HG02642 (cell line): ENCODE data around the gene MRC1.

Source experiments
- ATAC-seq: cut with Tn5 transposase; IDR thresholded peaks from one replicate; pipeline ENCODE4 v1.9.1; 2021; ENCODE audit warnings: mild to moderate bottlenecking; ENCODE audit not compliant: unreplicated experiment, poor library complexity

MRC1 gene

DNA sequence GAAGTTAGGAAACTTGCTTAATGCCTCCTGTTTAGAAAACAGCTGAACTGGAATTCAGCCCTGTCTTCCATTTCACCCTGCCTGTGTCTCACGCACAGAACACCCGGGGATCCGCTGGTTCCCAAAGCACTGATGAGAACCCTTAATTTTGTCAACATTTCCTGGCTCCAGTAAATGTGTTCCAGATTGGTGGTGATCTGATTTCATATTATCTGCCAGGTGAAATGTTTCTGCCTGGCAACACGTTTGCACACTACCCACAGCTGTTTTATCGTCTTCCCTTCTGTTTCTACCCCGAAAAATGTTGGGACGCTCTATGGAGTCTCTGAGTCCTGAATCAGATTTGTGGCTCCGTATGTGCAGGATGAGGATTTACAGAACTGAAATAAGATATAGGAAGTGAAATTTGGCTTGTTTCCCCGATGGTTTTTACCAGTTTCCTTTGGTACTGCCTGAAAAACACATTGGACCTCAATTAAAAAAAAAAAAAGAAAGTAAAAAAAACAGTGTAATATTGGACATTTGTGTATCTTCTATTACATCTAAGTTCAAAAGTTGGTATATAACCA, 29.0 kb downstream of the MRC1 start:
- ATAC-seq, result no peak

DNA sequence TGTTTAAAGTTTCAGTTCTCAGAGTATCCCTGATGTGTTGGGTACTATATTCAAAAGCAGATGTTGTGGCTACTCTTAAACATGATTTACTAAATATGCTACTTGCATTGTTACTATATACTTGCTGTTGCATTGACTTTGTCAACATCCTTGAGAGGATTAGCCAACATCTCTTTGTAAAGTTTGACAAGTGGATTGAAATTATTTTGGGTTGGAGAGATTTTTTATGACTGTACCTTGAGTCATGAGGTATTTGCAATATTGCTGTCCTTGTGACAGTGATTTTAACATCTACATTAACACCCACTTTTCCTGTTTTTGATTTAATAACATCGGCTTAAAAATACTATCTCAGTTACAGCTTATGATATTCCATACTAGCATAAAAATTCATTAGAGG, 31.9 kb downstream of the MRC1 start:
- ATAC-seq, result no peak

DNA sequence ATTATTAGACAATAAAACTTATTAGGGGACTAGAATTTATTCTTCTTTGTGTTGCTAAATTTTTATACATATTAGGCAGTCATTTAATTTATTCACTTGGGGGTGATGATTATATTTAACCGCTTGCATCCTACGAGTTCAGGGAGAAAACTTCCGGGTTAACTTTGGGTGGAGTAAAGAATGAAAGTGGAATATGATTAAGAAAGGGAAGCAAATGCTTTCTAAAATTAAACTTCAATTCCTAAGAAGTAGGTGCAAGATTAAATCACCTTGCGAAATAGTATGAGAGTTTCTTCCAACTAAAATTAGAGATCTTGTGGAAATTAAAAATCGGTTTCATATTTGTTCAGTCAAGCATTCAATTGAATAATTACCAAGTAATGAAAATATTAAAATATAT, 33.5 kb downstream of the MRC1 start:
- no peak for ATAC-seq

DNA sequence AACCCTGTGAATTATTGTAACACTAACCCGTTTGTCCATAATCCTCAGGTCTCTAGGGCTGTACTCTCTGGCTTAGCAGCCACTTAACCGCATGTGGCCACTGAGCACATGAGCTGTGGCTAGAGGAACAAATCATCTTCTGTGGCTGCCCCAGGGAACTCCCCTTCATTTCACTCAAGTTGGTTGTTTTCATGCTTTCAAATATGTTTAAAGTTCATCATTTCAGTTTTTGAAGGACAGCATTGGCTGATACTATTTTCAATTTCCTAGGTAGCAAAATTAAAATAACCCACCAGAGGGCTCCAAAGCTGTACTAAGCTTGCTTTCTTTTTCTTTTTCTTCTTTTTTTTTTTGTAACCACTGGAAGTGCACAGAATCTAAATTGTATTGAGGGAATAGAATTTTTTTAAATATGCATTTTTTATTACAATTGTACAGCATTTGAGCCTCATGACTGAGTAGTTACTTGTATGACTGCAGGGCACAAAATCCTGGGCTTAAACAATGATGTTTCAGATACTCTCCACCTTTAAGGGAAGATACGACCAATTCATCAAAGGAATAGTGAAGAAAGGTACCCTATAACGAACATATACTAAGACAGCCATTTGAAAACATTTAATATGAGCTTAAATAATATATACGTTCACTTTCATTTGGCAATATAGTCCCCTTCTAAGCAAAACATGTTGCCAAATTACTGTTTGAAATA, 38.6 kb downstream of the MRC1 start:
- ATAC-seq, result no peak

DNA sequence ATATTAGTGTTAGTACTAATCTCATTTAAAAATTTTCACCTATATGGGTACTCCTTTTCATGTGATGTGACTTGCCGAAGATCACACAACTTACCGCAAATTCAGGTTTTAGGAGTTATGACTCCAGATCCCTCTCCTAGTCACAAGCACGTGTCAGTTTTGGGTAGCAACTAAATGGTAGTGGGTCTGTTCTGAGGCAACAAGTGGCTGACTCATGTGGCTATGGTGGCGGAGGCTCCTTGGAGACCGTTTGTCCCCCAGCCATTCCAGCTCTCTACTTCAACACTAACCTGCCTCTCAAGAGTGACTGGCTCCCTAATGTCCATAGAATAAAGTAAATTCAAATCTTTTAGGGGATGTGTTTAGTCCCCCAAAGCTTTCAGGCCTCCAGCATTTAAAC, 39.5 kb downstream of the MRC1 start:
- no peak for ATAC-seq

DNA sequence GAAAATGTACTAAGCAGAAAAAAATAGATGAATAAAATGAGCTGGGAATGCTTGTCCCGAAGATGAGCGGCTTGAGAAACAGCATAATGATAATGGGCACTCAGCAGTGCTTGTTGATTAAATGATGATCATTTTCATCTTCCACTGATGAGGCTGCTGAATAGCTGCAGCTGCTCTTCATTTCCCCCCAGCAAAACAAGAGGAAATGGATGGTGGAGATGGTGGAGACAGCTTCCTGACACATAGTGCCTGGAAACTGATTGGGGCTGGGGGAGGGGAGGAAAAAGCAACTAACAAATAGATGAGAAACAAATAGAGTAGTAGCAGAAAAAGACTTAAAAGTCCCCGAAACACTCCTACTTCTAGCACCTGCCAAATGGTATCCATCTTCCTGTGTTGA, 41.4 kb downstream of the MRC1 start:
- no peak for ATAC-seq

DNA sequence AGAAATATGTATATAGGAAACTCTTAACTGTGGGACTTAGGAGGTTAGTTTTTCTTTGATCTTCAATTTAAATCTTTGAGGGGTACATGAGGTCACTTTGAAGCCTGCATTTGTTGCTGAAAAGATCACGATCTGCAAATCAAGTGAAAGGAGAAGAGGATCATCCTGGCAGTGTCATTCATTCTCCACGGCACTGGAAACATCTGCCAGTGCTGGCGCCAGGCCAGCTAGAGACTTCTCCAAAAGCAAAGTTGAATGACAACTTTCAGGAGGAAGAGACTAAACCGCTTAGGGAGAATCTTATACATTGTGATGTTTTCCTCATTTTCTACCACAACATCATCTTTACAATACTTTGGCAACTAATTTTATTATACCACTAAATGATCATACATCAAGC, 42.5 kb downstream of the MRC1 start:
- ATAC-seq, result no peak

DNA sequence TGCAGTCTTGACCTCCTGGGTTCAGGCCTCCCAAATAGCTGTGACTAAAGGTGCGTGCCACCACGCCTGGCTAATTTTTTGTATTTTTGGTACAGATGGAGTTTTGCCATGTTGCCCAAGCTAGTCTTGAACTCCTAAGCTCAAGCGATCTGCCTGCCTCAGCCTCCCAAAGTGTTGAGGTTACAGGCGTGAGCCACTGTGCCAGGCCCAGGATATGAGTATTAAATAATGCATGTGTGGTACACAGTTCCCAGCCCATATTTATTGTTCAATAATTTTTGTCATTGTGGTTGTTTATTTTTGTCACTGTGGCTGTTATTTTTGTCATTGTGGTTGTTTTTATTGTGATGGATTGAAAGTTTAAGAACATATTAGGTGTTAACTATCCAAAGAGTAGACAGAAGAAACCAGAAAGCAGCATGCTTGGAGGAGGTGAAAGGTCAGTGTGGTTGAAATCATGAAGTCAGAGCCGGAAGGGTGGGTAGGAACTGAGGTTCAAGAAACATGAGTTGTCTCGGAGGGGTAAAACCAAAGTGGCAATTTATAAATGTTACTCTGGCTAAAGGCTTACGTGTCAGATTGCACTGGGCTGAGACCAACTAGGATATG, 45.0 kb downstream of the MRC1 start:
- no peak for ATAC-seq

DNA sequence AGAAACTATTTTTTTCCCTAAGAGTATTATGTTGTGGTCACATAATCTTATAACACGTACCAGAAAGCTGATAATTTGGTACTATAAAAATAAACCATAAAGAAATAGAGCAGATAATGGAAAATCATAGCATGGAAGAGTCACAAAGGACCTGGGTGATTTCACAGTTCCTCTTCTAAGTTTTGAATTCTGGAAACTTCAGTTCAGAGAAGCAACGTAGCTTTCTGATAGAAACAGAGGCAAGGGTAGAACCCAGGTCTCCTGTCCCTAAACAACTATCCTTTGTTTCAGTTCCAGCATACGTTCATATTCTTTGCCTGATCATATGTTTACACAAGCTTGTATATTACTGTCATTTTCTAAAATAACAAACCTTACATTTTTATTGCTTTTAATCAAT, 47.9 kb downstream of the MRC1 start:
- no peak for ATAC-seq

DNA sequence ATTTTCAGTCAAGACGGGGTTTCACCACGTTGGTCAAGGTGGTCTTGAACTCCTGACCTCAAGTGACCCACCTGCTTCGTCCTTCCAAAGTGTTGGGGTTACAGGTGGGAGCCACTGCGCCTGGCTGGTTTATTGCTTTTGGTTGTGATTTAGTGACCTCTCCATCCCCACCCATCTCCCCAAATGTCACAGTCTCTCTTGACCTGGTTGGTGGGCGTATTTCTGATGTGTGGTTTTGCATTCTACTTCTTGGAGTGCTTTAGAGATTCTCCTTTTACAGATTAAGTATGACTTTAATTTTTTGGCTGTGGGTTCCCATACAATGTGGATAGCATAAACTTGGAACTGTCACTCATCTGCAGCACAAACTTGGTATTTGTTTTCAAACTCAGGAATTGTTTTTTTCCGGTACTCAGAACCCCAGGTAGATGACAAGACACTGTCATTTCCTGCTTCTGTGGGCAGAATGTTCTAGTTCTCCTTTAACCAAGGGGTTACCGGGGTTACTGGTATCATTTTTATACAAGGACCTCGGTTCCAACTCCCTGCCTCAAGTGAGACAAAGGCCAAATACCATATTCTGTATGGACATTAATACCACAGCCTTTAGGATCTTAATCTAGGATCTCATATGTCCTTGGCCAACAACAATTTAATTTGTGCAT, 50.5 kb downstream of the MRC1 start:
- no peak for ATAC-seq

DNA sequence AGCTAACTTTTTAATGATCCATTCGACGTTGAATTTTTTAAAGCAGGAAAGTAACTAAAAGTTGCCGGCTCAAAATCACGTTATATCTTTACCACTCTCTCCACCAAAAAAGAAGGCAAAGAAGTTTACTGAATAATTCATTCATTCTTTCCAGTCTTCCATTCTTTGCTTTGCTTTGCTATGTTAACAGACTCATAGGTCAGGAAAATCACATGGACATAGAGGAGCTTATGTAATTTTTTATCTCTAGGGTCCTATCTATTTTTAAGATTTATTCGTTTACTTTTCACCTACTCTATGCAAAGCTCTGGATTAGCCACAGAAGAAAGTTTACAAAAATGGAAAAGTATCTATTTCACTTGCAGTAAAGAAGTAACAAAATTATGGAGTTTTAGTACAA, 52.6 kb downstream of the MRC1 start:
- ATAC-seq, result no peak

DNA sequence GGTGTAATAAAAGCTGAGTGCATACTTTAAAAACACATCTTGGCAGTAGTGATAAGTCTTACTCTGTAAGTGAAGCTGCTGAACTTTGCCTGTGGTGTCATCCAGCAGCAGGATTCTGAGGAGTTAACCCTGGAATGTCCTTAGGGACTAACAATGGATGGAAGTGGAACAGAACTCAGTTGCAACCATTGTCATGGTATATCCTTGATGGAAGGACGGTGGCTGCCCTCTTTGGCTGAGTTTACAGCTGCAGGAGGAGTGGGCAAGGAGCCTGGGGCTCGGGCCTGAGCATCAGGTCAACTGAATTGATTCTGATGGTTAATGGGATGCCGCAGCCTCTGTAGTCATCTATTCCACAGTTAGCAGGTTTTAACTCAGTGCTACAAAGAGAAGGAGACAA, 56.2 kb downstream of the MRC1 start:
- ATAC-seq, result no peak

DNA sequence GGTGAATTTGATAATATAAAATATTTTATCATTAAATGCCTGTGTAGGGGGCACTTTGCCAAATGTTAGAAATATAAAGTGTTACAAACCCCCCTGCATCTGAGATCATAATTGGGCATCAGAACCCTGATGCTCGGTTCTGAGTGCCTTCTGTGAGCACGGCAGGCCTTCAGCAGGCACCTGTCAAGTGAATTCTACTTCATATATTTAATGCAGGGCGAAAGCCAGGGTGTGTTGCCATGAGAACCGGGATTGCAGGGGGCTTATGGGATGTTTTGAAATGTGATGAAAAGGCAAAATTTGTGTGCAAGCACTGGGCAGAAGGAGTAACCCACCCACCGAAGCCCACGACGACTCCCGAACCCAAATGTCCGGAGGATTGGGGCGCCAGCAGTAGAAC, 57.2 kb downstream of the MRC1 start:
- ATAC-seq, result no peak

DNA sequence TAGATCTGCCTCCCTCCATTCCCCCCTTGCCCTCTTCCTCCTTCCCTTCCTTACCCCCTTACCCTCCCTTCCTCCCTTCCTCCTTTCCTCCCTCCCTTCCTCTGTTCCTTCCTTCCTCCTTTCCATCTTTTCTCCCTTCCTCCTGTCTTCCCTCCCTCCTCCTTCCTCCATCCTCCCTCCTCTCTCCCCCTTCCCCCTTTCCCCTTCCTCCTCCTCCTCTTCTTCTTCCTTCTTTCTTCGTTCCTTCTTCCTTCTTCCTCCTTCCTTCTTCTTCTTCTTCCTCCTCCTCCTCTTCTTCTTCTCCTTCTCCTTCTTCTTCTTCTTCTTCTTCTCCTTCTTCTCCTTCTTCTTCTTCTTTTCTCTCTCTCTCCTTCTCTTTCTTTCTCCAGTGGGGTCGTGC, 57.9 kb downstream of the MRC1 start:
- ATAC-seq, result no peak

DNA sequence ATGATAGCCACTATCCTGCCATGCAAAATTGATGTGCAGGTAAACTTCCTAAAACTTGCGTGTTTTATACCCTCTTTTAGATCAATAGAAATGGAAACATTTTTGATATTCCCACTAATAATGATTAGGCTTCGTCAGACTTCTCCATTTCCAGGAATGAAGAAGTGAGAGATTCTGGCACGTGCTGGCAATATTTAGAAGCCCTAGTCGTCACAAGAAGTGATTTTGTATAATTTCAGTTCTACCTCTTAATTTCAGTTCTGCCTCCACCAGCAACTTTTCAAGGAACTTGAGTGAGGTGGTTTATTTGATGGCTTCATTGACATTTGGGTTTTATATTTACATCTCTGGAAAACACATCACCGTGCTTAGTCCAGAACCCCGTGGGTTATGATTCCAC, 61.9 kb downstream of the MRC1 start:
- no peak for ATAC-seq

DNA sequence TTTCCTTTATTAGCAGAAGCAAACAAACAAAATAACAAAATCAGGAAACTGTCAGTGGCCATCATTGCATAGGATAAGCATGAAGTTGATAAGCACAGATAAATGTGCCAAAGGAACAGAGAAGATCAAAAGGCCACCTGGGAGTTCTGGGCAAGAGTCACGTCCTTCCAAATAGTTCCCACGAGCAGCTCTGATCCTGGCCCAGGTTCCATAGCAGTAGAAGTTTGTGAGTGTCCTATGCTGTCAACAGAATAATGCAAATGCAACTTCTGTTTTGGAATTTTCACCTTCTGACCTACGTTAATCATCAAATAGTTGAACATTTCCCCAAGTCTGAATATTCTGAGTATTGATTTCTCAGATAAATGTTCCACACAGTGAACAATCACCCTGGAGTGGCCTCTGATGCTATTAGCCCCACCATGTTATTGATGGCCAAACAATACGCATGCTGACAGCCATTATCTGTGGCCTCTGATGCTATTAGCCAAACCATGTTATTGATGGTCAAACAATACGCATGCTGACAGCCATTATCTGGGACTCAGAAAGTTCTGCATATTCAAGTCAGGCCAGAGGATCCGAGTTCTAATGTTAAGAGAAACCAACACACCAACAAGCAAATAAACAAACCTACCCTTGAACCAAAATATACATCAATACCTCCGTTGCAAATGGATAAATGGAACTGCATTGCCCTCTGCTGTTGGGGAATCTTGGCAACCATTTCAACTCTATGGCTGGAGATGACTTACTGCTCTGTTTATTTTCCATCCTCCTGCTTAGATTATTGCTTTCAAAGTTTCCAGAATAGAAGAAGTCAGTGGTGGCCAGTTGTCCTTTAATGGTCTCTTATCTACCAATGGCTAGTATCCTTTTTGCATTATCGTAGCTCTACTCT, 63.3 kb downstream of the MRC1 start:
- ATAC-seq, result no peak

DNA sequence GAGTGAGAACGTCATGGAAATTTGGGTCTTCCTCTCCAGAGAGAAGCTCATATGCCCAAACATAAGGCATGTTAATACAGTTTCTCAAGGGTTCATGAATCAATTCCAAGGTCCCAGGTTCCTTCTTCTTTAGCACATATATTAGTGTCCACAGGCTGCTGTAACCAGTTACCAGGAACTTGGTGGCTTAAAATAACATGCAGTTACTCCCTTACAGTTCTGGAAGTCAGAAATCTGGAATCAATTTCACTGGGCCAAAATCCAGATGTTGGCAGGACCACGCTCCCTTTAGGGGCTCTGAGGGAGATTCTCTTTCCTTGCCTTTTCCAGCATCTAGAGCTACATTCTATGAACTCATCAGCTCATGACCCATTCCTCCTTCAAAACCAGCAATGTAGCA, 64.8 kb downstream of the MRC1 start:
- ATAC-seq, result no peak

DNA sequence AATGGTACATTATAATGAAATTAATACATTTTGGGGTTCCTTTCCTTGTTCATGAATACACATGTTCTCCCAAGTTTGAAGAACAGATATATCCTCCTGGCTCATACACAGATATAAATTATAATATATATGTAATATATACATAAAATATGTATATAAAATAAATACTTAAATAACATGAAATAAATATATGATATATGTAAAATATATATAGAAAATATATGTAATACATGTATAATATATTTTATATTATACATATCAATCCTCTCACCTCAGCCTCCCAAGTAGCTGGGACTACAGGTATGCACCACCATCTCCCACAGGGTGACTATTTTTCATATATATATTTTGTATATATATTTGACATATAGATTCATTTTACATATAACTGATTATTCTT, 68.0 kb downstream of the MRC1 start:
- no peak for ATAC-seq

DNA sequence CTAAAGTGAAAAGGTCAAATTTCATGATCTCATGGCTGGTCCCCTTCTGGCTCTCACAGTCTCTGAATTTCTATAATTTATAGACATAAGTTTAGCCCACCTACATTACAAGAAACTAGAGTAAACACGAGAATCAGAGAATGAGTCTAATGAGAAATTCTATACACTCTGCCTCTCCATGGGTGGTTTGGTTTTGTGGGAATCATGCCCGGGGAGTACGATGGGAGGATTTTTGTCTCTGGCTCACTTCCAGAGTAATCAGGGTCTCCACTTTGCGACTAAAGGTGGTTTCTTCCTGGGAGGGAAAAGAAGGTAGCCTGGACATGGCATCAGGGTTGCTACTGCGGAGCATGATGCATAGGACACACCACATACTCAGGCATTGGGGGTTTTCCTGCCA, 69.7 kb downstream of the MRC1 start:
- no peak for ATAC-seq

DNA sequence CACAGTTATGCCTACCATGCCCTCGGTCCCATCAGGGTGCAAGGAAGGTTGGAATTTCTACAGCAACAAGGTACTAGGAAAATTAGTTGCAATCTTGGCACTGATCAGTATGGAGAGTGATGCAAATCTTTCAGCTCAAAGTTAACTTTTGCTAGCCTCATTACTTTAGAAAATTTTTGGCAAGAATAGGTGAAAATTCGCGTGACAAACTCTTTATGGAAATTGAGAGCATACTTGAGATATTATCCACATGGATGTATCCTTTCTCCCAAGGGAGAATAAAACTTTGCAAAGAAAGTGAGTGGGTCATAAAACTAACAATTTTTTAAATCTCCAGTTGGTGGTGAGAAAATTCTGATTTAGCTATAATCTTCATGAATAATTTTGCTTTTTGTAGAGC, 71.5 kb downstream of the MRC1 start:
- no peak for ATAC-seq

DNA sequence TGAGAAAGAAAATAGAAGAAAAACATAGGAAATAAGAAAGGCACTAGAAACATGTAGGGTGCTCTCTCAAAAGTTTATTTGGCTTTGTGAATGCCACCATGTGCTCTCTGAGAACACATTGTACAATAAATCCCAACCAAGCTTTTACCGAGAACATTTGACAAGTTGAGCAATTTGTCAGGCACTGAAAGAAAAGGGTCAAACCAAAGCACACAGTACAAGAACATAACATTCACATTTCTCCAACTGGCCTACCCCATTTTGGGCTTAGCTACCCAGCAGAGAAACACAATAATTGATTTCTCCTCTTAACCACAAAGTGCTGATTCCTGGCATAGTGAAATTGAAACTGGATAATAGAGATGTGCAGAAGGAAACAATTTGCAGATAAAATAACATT, 73.4 kb downstream of the MRC1 start:
- ATAC-seq, result no peak
